Bronchial epithelial cell (primary cell): ENCODE measurements around the gene CDS1. TPM values are rescaled to one million over a fixed set of nuclear protein-coding genes. Genes with fewer than 3 reads are reported as not detected.

Experiments
- DNase-seq: peaks from one replicate; pipeline ENCODE4 v3.0.0-alpha.2; 2010; ENCODE audit warnings: low read depth
- FAIRE-seq: peaks from 2 replicates; lab custom pipeline; 2011; peaks lifted over from hg19 to GRCh38; lab: Jason Lieb, UNC
- H3K27me3 ChIP-seq: 2 replicates; pipeline ENCODE4 v1.5.1; 2011; ENCODE audit warnings: low read length; ENCODE audit not compliant: control insufficient read depth, insufficient read depth
- H3K36me3 ChIP-seq: 2 replicates; pipeline ENCODE4 v1.5.1; 2011; ENCODE audit warnings: low read length; ENCODE audit not compliant: control insufficient read depth, insufficient read depth
- H3K4me3 ChIP-seq: 2 replicates; pipeline ENCODE4 v1.5.1; 2011; ENCODE audit warnings: mild to moderate bottlenecking, low read depth, low read length, control low read depth
- total RNA-seq: library from RNA; depleted of rRNA; stranded (reverse); fragments of >200 nt; gene quantifications from 2 replicates; pipeline ENCODE4 v1.2.1, GENCODE V29; 2014
- TF ChIP-seq, protein P1 (sequence below): IDR thresholded peaks from 2 replicates; pipeline ENCODE4 v1.5.1; 2011; ENCODE audit warnings: mild to moderate bottlenecking, moderate library complexity, low read length, control low read depth, inconsistent platforms; ENCODE audit not compliant: insufficient read depth, severe bottlenecking

Gene CDS1
- total RNA-seq, 1 donor from 2014 or later, result 20.0 TPM

DNA sequence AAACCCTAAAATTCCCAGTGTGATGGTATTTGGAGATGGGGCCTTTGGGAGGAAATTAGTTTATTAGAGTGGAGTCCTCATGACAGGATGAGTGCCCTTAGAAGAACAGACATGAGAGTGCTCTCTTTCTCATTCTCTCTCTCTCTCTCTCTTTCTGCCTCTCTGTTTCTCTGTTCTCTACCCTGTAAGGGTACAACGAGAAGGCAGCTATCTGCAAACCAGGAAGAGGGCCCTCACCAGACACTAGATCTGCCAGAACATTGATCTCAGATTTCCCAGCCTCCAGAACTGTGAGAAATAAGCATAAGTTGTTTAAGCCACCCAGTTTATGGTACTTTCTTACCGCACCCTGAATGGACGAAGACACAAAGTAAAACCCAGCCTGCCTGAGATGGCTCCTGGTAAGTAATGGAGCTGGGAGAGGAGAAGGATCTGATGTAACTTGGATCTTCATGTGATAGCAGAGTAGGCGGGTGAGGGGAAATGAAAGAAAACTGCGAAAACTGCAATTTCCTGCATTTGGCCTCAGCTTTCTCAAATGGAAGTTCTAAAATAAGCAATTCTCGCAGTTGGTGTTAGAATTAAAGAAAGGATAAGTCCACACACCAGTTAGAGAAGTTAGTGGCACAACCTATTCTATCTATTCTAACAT lies 8.7 kb upstream of the CDS1 start:
- Histone ChIP-seq H3K4me3 (no peak overlapping the region), H3K27me3 (no peaks in the 10 kb centered on the region), H3K36me3 (no peaks in the 10 kb centered on the region)
- DNase-seq, result no peak
- no peak for FAIRE-seq
- TF ChIP-seq, protein P1, sequence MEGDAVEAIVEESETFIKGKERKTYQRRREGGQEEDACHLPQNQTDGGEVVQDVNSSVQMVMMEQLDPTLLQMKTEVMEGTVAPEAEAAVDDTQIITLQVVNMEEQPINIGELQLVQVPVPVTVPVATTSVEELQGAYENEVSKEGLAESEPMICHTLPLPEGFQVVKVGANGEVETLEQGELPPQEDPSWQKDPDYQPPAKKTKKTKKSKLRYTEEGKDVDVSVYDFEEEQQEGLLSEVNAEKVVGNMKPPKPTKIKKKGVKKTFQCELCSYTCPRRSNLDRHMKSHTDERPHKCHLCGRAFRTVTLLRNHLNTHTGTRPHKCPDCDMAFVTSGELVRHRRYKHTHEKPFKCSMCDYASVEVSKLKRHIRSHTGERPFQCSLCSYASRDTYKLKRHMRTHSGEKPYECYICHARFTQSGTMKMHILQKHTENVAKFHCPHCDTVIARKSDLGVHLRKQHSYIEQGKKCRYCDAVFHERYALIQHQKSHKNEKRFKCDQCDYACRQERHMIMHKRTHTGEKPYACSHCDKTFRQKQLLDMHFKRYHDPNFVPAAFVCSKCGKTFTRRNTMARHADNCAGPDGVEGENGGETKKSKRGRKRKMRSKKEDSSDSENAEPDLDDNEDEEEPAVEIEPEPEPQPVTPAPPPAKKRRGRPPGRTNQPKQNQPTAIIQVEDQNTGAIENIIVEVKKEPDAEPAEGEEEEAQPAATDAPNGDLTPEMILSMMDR, result no peak

DNA sequence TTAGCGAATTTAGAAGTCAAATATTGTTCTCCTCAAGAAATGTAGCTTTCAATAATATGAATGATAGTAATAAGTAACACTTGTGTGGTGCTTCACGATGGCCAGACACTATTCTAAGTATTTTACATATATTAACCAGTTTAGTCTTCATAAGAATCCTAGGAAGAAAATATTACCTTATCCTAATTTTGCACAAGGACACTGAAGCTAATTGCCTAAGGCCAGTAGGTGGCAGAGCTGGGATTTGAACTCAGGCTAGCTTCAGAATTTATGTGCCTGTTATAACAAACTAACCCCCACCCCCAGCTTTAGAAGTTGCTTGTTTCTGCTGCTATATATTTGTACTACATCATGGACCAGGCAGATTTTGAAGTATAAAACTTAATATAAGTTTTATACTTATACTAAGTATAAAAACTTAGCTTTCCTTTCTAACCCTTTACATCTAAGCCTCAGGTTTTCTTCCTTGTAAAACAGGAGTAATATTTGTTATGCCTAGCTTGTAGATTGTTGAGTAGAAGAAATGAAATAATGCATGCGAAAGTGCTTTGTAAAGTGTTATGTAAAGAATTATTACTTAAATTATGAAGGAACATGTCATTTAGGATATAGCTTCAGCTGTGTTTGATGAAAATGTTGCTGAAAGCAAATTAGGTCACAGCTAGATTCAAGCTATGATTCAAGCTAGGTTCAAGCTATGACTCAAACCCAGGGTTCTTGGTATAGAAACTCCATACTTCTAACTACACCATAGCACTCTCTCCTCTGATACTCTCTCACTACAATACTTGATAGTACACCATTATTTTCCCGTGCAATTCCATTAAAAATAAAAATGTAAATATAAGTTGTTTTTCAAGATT lies 4.2 kb upstream of the CDS1 start:
- H3K36me3 ChIP-seq, result no peaks in the 10 kb centered on the region
- no peaks in the 10 kb centered on the region for H3K27me3 ChIP-seq
- TF ChIP-seq, protein P1, result peak; percentile 57
- FAIRE-seq (no peak), DNase-seq (peak; percentile 86)
- no peak overlapping the region for H3K4me3 ChIP-seq

DNA sequence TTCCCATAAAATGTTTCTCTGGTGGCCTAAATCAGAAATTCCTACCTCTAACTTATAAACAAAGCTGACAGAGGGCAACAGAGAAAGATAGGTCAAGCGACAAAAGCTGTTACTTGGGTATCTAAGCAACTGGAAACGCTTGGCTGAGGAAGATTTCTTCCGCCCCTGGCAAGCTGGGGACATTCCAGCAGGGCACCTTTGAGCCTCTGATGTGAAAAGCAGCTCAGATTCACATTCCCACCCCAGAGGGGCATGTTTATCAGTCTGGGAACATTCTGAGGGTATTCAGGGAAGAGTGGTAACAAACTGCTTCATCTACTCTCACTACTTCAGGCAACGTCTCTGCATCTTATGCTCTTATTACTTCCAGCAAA lies 3.5 kb upstream of the CDS1 start:
- H3K36me3 ChIP-seq, result no peaks in the 10 kb centered on the region
- FAIRE-seq (no peak), DNase-seq (no peak)
- no peak overlapping the region for H3K4me3 ChIP-seq
- TF ChIP-seq, protein P1, result no peak
- H3K27me3 ChIP-seq, result no peaks in the 10 kb centered on the region

DNA sequence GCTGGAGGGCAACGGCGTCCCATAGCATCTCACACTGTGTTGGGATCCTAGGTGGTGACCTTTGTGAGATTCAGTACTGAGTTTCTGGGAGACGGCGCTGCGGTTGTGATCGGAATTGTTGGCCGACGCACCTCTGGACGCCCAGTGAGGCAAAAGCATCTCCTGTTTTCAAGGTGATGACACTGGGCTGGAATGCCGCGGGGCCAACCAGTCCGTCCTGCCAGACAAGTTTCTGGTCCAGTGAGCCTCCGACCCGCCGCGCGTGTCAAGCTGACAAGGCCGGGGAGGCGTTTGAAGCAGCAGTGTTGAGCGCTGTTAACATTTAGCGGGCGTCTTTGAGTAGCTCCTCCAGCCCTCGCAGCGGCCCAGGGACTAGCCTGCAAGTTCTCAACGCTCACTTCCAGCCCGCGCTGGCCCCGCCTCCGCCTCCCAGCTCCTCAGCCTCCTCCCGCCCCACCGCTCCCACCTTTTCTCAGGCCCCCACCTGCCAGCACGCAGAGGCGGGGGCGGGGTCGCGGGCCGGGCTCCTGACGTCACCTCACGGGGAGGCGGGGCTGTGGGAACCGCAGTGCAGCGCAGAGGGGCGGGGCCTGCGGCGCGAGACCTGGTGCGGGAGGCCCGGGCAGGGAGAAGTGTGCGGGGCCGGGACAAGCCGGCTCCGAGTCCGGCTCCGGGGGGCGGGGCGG lies 482 bp upstream of the CDS1 start:
- peak; percentile 93 for FAIRE-seq
- DNase-seq, result peak; percentile 89
- TF ChIP-seq, protein P1, result no peak
- Histone ChIP-seq H3K36me3 (no peaks in the 10 kb centered on the region), H3K27me3 (no peaks in the 10 kb centered on the region), H3K4me3 (peak overlapping the region; percentile 91)

DNA sequence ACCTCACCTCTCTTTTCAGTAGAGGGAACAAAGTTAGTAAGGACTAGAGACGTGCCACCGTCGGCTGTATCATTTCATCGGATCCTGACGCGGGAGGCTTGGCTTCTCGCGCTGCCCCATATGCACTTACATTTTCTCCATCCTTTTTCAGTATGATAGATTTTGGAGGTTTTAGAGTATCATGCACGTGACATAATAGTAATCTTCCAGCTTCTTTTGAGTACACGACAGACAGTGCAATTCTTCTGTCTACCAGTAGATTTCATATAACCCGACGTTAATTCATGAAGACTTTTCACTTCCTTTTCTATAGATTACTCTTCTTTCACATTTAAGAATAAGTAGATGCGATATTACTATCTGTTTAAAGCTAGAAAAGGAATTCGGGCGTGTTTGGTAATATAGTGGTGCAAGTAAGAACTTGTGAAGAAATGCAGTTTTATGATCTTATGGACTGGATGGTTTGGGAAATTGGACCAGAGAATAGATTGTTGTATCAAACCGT lies 1.0 kb downstream of the CDS1 start:
- no peak for FAIRE-seq
- peak; percentile 37 for DNase-seq
- Histone ChIP-seq H3K27me3 (no peaks in the 10 kb centered on the region), H3K4me3 (peak overlapping the region; percentile 91), H3K36me3 (peaks cover 2% of the 10 kb centered on the region)
- TF ChIP-seq, protein P1, result no peak
